Measurements from ENCODE around the gene ZNF629.

The ZNF629 gene

DNA sequence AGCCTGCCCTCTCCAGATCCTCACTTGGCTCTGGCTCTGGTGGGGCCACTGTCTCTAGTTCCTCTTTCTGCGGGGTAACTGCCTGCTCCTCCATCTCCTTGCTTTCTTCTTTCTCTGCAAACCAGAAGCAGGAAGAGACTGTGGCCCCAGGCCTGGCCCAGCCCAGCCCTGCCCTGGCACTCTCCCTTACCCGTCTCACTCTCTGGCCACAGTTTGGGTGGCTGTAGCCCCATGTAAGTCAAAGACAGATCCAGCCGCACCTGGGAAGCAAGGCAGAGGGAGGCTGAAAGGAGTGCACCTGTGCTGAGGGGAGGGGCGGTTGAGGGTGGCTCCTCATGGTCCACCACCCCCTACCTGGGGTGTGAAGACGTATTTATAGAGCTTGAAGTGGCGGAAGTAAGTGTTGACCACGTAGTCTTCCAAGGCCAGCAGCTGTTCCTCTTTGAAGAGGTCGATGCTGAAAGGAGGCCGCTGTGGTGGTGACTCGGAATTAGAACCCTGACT, 28.0 kb downstream of the ZNF629 start:
- ChIA-PET CTCF (no interaction called here), POLR2A (interaction anchor here (0.7 to 4.1 kb wide), 6 partner anchors 10 to 621 kb away, joined by 3 to 52 read pairs (median 10); partner anchors contain the start of gene PHKG2)
- no peak for TF ChIP-seq ZNF384 (IDR thresholded peaks at IDR 0.05)
- no peak for TF ChIP-seq FOXM1 (IDR thresholded peaks at IDR 0.05; ENCODE audit: borderline replicate concordance)
- no peak for TF ChIP-seq NFRKB (IDR thresholded peaks at IDR 0.05)
- TF ChIP-seq FOXK2 (IDR thresholded peaks at IDR 0.05) = no peak
- TF ChIP-seq CTBP1 (IDR thresholded peaks at IDR 0.05; ENCODE audit: borderline replicate concordance) = no peak
- TF ChIP-seq SUZ12 (IDR thresholded peaks at IDR 0.05) = no peak
- TF ChIP-seq TARDBP (IDR thresholded peaks at IDR 0.05) = no peak
- no peak for TF ChIP-seq L3MBTL2 (conservative IDR thresholded peaks at IDR 0.05)
- DNase-seq (ENCODE audit: extremely low spot score) = no peak

DNA sequence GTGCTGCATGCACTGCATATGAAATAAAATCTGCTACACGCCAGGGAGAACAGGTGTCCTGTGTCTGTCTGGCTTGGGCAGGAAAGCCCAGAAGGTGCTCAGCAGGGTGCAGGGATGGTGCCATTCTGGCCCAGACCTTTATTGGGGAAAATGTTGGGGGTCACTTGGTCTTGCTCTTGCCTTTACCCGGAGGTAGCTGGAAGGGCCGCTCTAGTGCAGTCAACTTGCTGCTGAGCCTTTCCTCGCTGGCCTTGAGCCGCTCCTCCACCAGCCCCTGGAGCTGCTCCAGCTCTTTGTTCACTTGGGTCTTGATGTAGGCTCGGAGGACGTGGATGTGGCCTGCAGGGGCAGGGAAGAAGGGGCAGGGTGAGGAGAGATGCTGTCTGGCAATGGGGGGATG, 29.7 kb downstream of the ZNF629 start:
- DNase-seq (ENCODE audit: extremely low spot score) = no peak
- no peak for TF ChIP-seq ZNF384 (IDR thresholded peaks at IDR 0.05)
- TF ChIP-seq ELF4 (IDR thresholded peaks at IDR 0.05) = no peak
- TF ChIP-seq FOXK2 (IDR thresholded peaks at IDR 0.05) = no peak
- no peak for TF ChIP-seq HDGF (IDR thresholded peaks at IDR 0.05; ENCODE audit: borderline replicate concordance)
- TF ChIP-seq CTBP1 (IDR thresholded peaks at IDR 0.05; ENCODE audit: borderline replicate concordance) = no peak
- TF ChIP-seq L3MBTL2 (conservative IDR thresholded peaks at IDR 0.05) = no peak
- no peak for TF ChIP-seq SP1 (IDR thresholded peaks at IDR 0.05)
- no peak for TF ChIP-seq FOXM1 (IDR thresholded peaks at IDR 0.05; ENCODE audit: borderline replicate concordance)
- TF ChIP-seq LEF1 (IDR thresholded peaks at IDR 0.05; ENCODE audit: borderline replicate concordance) = no peak
- TF ChIP-seq TARDBP (IDR thresholded peaks at IDR 0.05) = no peak
- TF ChIP-seq SUZ12 (IDR thresholded peaks at IDR 0.05) = no peak
- TF ChIP-seq BHLHE40 (IDR thresholded peaks at IDR 0.05; ENCODE audit: borderline replicate concordance) = no peak
- no peak for TF ChIP-seq PKNOX1 (IDR thresholded peaks at IDR 0.05)
- no peak for TF ChIP-seq FOXA1 (IDR thresholded peaks at IDR 0.05)
- TF ChIP-seq NFRKB (IDR thresholded peaks at IDR 0.05) = no peak
- TF ChIP-seq ARNT (IDR thresholded peaks at IDR 0.05) = no peak
- CTCF ChIA-PET = no interaction called here
- POLR2A ChIA-PET = interaction anchor here (1.3 to 2.1 kb wide), 2 partner anchors 9 to 17 kb away, joined by 5 to 12 read pairs; partner anchors contain the start of gene PHKG2

DNA sequence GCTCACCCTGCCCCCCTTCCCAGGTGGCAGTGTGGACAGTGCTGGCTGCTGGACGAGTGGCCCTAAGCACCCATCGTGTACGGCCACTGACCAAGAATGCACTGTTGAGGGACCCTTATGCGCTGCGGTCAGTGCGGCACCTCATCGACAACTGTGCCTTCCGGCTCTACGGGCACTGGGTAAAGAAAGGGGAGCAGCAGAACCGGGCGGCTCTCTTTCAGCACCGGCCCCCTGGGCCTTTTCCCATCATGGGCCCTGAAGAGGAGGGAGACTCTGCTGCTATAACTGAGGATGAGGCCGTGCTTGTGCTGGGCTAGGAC, 30.3 kb downstream of the ZNF629 start:
- CTCF ChIA-PET = no interaction called here
- no peak for DNase-seq (ENCODE audit: extremely low spot score)
- POLR2A ChIA-PET = interaction anchor here (1.3 to 2.1 kb wide), 2 partner anchors 9 to 18 kb away, joined by 5 to 12 read pairs; partner anchors contain the start of gene PHKG2
- TF ChIP-seq LEF1 (IDR thresholded peaks at IDR 0.05; ENCODE audit: borderline replicate concordance) = no peak
- TF ChIP-seq FOXA1 (IDR thresholded peaks at IDR 0.05) = no peak
- TF ChIP-seq ZNF384 (IDR thresholded peaks at IDR 0.05) = no peak
- no peak for TF ChIP-seq BHLHE40 (IDR thresholded peaks at IDR 0.05; ENCODE audit: borderline replicate concordance)
- TF ChIP-seq ARNT (IDR thresholded peaks at IDR 0.05) = no peak
- TF ChIP-seq TARDBP (IDR thresholded peaks at IDR 0.05) = no peak
- TF ChIP-seq SP1 (IDR thresholded peaks at IDR 0.05) = no peak
- no peak for TF ChIP-seq NFRKB (IDR thresholded peaks at IDR 0.05)
- no peak for TF ChIP-seq HDGF (IDR thresholded peaks at IDR 0.05; ENCODE audit: borderline replicate concordance)
- no peak for TF ChIP-seq ELF4 (IDR thresholded peaks at IDR 0.05)
- no peak for TF ChIP-seq CTBP1 (IDR thresholded peaks at IDR 0.05; ENCODE audit: borderline replicate concordance)
- TF ChIP-seq FOXM1 (IDR thresholded peaks at IDR 0.05; ENCODE audit: borderline replicate concordance) = no peak
- no peak for TF ChIP-seq FOXK2 (IDR thresholded peaks at IDR 0.05)
- TF ChIP-seq SUZ12 (IDR thresholded peaks at IDR 0.05) = no peak
- no peak for TF ChIP-seq L3MBTL2 (conservative IDR thresholded peaks at IDR 0.05)
- TF ChIP-seq PKNOX1 (IDR thresholded peaks at IDR 0.05) = no peak

- POLR2A ChIA-PET = interaction anchor here (1.3 to 2.1 kb wide), 2 partner anchors 8 to 19 kb away, joined by 5 to 12 read pairs; partner anchors contain the start of gene PHKG2
- CTCF ChIA-PET = no interaction called here
- no peak for TF ChIP-seq ARNT (IDR thresholded peaks at IDR 0.05)
- no peak for TF ChIP-seq FOXA1 (IDR thresholded peaks at IDR 0.05)
- no peak for TF ChIP-seq SP1 (IDR thresholded peaks at IDR 0.05)
- no peak for TF ChIP-seq TARDBP (IDR thresholded peaks at IDR 0.05)
- no peak for TF ChIP-seq NFRKB (IDR thresholded peaks at IDR 0.05)
- TF ChIP-seq HDGF (IDR thresholded peaks at IDR 0.05; ENCODE audit: borderline replicate concordance) = no peak
- TF ChIP-seq L3MBTL2 (conservative IDR thresholded peaks at IDR 0.05) = no peak
- no peak for TF ChIP-seq PKNOX1 (IDR thresholded peaks at IDR 0.05)
- no peak for TF ChIP-seq ELF4 (IDR thresholded peaks at IDR 0.05)
- no peak for TF ChIP-seq LEF1 (IDR thresholded peaks at IDR 0.05; ENCODE audit: borderline replicate concordance)
- TF ChIP-seq FOXK2 (IDR thresholded peaks at IDR 0.05) = no peak
- TF ChIP-seq FOXM1 (IDR thresholded peaks at IDR 0.05; ENCODE audit: borderline replicate concordance) = no peak
- no peak for TF ChIP-seq ZNF384 (IDR thresholded peaks at IDR 0.05)
- no peak for TF ChIP-seq CTBP1 (IDR thresholded peaks at IDR 0.05; ENCODE audit: borderline replicate concordance)
- TF ChIP-seq BHLHE40 (IDR thresholded peaks at IDR 0.05; ENCODE audit: borderline replicate concordance) = no peak
- no peak for TF ChIP-seq SUZ12 (IDR thresholded peaks at IDR 0.05)
- DNase-seq (ENCODE audit: extremely low spot score) = no peak
Observed at GRCh38 chr16:30755955-30756780, 30.8 kb downstream of the ZNF629 start.

- no peak for TF ChIP-seq LEF1 (IDR thresholded peaks at IDR 0.05; ENCODE audit: borderline replicate concordance)
- ChIA-PET CTCF (no interaction called here), POLR2A (no interaction called here)
- no peak for DNase-seq (ENCODE audit: extremely low spot score)
Observed at GRCh38 chr16:30753596-30753995, 33.4 kb downstream of the ZNF629 start.

All from HEK293T (cell line).